Measurements from ENCODE around the gene FGL2.

DNA sequence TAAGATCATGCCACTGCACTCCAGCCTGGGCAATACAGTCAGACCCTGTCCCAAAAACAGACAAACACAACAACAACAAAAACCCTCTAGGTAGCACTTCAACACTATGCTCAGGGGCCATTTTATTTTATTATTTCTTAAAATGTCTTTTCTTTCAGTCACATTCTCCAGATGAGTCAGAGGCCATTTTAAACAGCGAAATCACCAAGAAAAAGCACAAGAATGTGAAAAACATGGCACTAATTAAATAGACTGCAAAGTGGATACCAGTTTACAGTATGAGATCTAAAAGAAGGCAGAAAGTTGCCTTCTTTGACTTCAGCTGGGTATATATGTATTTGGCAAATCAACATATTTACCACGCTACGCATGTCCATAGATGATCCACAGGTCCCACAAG lies 6.1 kb upstream of the FGL2 start:
- no peak for TF ChIP-seq ZNF416 (CRISPR knock-in tag; IDR thresholded peaks at IDR 0.05)
- TF ChIP-seq ESRRA (CRISPR knock-in tag; IDR thresholded peaks at IDR 0.05; ENCODE audit: borderline replicate concordance) = no peak
- TF ChIP-seq, protein P1, sequence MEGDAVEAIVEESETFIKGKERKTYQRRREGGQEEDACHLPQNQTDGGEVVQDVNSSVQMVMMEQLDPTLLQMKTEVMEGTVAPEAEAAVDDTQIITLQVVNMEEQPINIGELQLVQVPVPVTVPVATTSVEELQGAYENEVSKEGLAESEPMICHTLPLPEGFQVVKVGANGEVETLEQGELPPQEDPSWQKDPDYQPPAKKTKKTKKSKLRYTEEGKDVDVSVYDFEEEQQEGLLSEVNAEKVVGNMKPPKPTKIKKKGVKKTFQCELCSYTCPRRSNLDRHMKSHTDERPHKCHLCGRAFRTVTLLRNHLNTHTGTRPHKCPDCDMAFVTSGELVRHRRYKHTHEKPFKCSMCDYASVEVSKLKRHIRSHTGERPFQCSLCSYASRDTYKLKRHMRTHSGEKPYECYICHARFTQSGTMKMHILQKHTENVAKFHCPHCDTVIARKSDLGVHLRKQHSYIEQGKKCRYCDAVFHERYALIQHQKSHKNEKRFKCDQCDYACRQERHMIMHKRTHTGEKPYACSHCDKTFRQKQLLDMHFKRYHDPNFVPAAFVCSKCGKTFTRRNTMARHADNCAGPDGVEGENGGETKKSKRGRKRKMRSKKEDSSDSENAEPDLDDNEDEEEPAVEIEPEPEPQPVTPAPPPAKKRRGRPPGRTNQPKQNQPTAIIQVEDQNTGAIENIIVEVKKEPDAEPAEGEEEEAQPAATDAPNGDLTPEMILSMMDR (IDR thresholded peaks at IDR 0.05) = no peak
- no peak for TF ChIP-seq FOXP1 (CRISPR knock-in tag; IDR thresholded peaks at IDR 0.05; ENCODE audit: borderline replicate concordance)
- TF ChIP-seq, protein P2, sequence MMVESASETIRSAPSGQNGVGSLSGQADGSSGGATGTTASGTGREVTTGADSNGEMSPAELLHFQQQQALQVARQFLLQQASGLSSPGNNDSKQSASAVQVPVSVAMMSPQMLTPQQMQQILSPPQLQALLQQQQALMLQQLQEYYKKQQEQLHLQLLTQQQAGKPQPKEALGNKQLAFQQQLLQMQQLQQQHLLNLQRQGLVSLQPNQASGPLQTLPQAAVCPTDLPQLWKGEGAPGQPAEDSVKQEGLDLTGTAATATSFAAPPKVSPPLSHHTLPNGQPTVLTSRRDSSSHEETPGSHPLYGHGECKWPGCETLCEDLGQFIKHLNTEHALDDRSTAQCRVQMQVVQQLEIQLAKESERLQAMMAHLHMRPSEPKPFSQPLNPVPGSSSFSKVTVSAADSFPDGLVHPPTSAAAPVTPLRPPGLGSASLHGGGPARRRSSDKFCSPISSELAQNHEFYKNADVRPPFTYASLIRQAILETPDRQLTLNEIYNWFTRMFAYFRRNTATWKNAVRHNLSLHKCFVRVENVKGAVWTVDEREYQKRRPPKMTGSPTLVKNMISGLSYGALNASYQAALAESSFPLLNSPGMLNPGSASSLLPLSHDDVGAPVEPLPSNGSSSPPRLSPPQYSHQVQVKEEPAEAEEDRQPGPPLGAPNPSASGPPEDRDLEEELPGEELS (CRISPR knock-in tag; IDR thresholded peaks at IDR 0.05) = no peak
- TF ChIP-seq, protein P3, sequence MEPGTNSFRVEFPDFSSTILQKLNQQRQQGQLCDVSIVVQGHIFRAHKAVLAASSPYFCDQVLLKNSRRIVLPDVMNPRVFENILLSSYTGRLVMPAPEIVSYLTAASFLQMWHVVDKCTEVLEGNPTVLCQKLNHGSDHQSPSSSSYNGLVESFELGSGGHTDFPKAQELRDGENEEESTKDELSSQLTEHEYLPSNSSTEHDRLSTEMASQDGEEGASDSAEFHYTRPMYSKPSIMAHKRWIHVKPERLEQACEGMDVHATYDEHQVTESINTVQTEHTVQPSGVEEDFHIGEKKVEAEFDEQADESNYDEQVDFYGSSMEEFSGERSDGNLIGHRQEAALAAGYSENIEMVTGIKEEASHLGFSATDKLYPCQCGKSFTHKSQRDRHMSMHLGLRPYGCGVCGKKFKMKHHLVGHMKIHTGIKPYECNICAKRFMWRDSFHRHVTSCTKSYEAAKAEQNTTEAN (CRISPR knock-in tag; IDR thresholded peaks at IDR 0.05) = no peak
- TF ChIP-seq, protein P4, sequence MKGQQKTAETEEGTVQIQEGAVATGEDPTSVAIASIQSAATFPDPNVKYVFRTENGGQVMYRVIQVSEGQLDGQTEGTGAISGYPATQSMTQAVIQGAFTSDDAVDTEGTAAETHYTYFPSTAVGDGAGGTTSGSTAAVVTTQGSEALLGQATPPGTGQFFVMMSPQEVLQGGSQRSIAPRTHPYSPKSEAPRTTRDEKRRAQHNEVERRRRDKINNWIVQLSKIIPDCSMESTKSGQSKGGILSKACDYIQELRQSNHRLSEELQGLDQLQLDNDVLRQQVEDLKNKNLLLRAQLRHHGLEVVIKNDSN (CRISPR knock-in tag; IDR thresholded peaks at IDR 0.05) = no peak

All from WTC11 (cell line).